HG03139 (cell line): Measurements from ENCODE around the gene CCNC.

ENCODE experiments used
- ATAC-seq: cut with Tn5 transposase; IDR thresholded peaks from one replicate; pipeline ENCODE4 v1.9.1; 2021; ENCODE audit not compliant: unreplicated experiment

The CCNC gene

DNA sequence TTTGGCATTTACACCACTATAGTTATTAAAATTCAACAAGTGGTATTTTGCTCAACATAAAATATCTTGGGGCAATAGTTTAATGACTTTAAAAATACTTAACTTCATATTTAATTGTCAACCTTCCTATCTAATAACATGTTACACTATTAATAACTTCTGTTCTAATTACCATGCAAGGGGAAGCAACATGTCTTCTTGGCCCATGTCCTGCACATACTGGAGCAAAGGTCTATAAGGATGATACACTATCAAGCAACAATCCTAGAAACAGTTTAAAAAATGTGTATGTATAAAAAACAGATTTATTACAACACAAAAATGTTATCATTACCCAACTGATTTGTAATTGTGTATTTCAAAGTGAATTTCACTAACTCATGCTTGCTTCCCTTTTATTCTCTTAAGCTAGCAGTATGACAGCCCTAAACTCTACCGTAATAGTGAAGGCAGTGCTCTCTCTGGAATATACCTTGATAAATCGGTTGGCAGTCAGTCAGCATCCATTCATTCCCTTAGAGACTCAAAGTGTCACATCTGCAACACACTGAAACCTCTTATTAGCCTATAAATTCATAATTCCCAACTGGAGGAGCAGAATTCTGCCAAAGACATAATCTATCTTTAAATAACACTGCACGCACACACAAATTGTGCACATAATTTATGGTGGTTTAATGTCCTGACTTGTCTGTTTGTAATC lies 18.3 kb downstream of the CCNC start:
- ATAC-seq = no peak

DNA sequence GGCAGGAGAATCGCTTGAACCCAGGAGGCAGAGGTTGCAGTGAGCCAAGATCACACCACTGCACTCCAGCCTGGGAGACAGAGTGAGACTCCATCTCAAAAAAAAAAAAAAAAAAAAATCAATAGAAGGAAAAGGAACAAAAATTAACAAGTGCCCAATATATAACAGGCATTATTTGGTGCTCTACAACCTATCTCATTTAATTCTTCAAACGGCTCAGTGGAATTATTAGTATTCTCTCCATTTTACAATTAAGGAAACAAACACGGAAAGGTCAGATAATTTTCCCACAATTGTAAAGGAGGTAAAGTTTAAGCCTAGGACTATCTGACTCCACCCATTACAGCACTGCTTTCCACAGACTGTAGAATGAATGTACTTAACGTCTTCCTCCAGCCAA lies 19.8 kb downstream of the CCNC start:
- ATAC-seq = no peak

DNA sequence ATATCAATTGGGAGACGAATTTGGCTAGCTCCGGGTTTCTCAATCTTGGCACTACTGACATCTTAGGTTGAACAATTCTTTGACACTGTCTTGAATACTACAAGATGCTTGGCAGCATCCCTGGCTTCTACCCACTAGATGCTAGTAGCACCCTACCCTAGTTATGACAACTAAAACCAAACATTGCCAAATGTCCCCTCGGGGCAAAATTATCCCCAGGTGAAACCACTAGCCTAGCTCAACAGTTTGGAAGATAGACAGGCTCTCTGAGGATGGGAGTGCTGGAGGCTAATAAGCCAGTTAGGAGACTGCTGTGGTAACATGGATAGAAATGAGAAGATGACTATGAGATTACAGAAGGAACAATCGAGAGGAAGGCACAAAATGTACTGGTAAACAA lies 20.9 kb downstream of the CCNC start:
- no peak for ATAC-seq

DNA sequence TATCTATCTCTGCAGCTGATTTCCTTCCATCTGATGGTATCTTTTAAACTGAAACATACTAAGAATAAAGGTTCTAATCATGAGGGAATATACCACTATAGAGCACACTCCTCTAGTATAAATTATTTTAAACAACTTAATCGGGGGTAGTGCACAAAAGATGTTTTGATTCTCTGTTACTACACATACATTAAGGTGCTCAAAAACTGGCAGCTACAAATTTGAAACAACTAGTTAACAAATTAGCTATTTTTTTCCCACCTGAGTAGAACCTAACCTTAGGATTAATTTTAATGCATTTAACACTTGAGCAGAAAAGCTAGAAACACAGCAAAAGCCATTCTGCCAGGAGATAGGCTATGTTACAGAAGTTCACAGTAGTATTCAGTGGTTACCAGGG lies 23.0 kb downstream of the CCNC start:
- no peak for ATAC-seq

DNA sequence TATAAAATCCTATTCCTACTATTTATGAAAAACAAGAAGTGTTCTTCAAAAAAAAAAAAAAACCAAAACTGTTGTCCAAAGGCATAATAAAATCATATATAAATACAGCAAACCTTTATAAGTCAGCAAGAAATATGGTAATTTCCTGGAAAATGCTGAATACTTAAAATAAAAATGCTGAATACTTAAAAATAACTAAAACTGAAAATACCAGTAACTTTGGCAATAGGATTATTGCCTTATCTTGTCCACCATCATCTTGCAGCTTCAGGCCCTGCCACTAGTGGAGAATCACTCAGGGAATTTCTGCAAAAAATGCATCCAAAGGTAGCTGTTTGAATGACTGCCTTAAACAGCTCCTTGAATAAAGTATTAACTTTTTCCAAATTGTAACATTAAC lies 24.5 kb downstream of the CCNC start:
- ATAC-seq = no peak

DNA sequence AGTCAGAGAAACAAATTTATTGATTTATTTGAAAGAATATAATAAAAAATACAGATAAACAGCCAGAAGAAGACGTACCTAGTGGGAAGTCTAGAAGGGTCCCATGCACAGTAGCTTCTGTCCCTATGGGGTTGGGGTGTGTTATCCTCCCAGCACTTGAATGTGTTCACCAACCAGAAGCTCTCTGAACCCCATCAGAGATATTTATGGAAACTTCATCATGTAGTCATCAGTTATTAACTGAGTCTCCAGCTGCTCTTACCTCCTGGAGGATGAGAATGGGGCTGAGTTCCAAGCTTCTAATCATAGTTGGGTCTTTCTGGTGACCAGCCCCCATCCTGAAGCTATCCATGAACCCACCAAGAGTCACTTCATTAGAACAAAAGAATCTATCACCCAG lies 37.8 kb downstream of the CCNC start:
- ATAC-seq = no peak

DNA sequence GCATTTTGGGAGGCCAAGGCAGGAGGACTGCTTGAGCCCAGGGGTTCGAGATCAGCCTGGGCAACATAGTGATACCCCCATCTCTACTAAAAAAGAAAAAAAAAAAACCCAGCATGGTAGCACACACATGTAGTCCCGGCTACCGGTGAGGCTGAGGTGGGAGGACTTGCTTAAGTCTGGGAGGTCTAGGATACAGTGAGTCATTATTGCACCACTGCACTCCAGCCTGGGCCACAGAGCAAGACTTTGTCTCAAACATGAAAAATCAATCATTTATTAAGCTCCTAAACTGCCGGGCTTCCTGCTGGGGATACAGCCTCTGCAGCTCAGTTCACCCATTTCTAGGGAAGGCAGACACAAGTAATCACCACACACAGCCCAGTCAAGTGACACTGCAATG lies 45.9 kb downstream of the CCNC start:
- ATAC-seq = no peak

DNA sequence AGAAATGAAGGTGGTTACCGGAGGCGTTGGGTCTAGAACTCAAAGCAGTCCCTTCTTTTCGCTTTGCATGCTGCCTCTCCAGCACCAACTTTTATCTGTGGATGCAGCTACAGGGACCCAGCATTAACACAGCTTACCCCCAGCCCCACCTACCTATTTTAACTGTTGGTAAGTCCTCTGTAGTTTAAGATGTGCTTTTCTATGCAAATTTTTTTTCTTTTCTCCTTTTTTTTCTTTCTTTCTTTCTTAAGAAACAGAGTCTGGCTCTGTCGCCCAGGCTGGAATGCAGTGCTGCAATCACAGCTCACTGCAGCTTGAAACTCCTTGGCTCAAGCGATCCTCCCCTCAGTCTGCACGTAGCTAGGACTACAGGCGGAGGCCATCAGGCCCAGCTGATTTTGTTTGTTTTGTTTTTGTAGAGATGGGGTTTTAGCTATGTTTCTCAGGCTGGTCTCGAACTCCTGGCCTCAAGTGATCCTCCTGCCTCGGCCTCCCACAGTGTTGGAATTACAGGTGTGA lies 46.8 kb downstream of the CCNC start:
- ATAC-seq = peak; percentile 18

DNA sequence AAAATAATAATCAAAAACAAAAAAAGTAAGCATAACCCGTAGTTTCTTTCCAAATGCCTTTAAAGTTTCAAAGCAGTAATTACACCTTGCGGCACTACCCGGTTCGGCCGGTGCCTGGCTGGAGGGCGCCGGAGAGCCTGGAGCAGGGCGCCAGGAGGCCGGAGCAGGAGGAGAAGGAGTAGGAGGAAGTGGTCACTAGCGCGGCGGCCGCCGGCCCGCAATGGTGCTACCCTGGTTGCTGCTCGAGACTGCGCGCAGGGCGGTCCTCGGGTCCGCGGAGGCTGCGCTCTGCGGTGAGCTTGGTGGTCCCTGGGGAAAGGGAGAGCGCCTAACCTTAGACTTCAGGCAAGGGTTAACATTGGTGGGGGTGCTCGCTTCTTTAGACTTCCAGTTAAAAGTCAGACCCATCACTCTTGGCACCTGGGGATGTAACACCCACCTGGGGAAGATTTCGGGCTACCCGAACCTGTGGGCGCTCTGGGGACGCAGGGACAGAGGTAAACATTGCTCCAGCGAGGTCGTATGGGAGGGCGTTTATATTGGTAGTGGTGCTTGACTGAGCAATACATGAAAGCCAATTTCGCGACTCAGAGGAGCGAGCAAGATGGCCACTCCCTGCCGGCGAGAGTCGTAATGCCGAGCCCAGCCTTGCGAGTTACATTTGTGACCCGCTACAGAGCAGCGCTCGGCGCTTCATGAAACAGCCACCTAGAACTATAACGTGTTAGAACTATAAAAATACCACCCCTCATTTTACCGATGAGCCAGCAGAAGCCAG lies 47.4 kb downstream of the CCNC start:
- peak; percentile 91 for ATAC-seq

DNA sequence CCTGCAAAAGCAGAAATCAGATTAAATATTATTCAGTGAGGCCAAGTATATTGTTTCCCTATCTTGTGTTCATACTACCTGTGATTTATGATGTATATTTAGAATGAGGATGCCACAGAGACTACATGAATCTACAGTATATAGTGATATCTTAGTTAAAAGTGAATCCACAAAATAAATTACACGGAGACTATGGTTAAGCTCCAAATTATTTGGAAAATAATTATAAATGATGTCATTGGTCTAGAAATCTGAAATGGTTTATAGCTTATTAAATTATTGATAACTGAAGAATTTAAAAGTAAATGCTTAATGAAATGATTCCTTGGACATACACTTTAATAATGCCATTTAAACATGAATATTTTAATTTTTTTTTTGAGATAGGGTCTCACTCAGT lies 49.0 kb downstream of the CCNC start:
- no peak for ATAC-seq

DNA sequence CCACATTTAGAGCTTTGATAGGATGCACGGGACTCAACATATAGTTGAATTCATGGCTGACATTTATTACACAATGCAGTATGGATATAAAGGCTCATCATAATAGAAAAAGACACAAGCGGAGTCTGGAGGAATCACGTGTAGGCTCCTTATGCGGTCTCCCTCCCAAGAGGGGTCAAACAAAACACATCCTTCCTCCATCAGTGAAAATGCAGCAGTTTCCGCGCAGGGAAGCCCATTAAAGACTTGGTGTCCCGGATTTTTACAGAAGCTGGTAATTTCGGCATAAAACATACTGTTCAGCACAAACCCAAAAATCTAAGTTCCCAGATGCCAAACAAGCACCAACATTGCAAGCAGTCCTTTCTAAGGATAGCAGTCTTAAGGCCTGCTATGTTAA lies 54.4 kb downstream of the CCNC start:
- ATAC-seq = no peak

DNA sequence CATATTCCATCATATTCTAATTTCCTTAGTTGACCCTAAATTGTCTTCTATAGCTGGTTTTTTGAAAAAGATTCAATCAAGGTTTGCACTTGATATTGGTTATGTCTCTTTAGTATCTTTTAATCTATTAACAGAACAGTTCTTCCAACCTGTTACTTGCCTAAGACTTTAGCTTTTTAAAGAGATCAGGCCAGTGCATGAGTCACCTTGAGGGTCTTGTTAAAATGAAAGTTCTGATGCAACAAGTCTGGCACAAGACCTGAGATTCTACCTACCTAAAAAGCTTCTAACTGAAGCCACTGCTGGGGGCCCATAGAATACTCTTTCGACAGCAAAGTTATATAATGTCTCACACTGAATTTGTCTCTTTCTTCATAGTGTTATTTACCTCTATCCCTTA lies 56.4 kb downstream of the CCNC start:
- no peak for ATAC-seq

DNA sequence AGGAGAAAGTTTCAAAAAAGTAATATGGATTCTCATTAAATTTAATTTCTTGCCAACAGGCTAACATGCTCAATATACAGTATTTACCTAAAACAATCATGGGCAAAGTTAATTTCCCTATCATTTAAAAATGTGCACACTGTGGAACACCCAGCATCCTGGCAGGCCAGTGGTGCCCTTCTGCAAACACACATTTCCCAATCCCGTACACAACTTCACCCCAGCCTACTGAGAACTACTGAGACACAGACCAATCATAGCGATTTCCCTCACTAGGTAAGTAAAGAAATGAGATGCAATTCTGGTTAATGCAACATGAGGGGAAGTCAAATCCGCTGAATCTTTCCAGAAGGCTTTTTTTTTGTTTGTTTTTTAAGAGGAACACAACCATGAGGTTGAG lies 60.8 kb downstream of the CCNC start:
- ATAC-seq = no peak

DNA sequence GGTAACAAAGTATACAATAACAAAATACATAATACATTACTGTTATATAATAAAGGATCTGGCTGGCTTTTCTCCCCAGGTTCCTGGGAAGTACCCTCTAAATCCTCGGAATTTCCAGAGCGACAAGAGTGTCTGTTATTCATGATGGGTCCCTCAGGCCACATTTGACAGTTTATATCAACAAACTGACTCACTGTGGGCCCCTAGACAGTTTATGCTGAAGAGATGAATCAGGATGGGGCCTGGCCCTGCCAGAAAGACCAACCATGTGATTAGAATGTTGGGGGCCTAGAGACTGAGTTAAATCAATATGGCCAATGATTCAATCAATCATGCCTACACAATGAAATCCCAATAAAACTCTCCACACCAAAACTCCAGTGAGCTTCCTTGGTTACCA lies 66.7 kb downstream of the CCNC start:
- no peak for ATAC-seq

DNA sequence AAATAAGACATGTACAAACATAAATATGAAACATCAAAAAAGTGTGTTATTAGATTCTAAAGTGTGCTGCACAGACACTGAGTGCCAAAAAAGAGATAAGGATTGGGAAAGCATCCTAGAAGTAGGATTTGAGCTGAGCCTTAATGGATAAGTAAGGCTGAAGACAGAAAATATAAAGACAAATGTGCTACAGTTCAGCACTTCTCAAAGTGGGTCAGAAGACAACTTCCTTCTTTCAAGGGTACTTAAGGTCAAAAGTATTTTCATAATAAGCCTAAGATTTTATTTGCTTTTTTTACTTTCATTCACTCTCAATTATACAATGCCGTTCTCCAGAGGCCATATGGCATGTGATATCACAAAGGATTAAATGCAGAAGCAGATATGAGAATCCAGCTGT lies 70.0 kb downstream of the CCNC start:
- no peak for ATAC-seq

DNA sequence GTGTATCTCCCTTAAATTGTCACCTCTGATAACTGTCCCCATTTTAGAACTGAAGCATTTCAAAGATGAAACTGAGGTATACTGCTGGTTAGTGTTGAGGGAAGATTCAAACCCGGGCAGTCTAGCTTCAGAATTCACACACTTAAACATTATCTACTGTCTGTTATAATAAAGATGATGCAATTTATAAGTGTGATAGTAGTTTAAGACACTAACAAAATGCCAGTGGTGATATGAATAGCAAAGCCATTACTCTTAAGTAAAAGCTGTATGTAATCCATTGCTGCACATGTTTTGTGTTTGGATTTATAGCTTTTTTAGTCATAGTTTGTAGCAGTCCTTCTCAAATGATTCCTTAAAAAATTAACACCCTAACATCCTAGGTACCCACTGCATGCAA lies 73.0 kb downstream of the CCNC start:
- no peak for ATAC-seq
